H7 (cell line): Measurements from ENCODE around the gene NBEAL2. TPM values are rescaled to one million over a fixed set of nuclear protein-coding genes. Genes with fewer than 3 reads are reported as not detected.

Experiments used
- DNase-seq: peaks from one replicate; pipeline ENCODE4 v3.0.0; 2012
- H3K27me3 ChIP-seq: 2 replicates; pipeline ENCODE4 v1.6.0; 2011; ENCODE audit warnings: mild to moderate bottlenecking, low read length; ENCODE audit not compliant: control insufficient read depth, insufficient read depth
- H3K36me3 ChIP-seq: replicated peaks from 2 replicates; pipeline ENCODE4 v1.5.1; 2011; ENCODE audit warnings: low read length; ENCODE audit not compliant: control insufficient read depth, insufficient read depth
- H3K4me3 ChIP-seq: 2 replicates; pipeline ENCODE4 v1.5.1; 2011; ENCODE audit warnings: low read depth, mild to moderate bottlenecking, control low read depth, low read length, moderate library complexity; ENCODE audit not compliant: insufficient read depth
- total RNA-seq: library from RNA; depleted of rRNA; stranded (reverse); fragments of >200 nt; shearing (Covaris generic); gene quantifications from 2 replicates; pipeline ENCODE4 v1.2.3, GENCODE V29; 2014

Gene NBEAL2
- total RNA-seq, 1 experiment from 2014 or later = 51.6 TPM

DNA sequence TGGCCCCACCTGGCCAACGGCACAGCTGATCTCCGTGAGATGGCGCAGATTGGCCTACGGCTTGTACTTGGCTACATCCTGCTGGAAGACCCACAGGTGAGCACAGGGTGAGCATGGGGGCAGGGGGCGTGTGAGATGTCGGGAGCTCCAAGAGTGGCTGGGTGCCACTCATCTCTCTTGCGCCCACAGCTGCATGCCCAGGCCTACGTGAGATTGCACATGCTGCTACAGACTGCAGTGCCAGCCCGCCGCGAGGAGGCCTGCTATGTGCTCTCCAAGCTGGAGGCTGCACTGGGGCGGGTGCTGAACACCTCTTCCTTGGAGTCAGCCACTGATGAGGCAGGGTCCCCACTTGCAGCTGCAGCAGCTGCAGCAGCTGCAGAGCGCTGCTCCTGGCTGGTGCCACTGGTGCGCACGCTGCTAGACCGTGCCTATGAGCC lies 22.3 kb downstream of the NBEAL2 start:
- Histone ChIP-seq H3K4me3 (no peak overlapping the region), H3K27me3 (no peaks in the 10 kb centered on the region), H3K36me3 (peaks cover 35% of the 10 kb centered on the region)
- DNase-seq = peak; percentile 43

DNA sequence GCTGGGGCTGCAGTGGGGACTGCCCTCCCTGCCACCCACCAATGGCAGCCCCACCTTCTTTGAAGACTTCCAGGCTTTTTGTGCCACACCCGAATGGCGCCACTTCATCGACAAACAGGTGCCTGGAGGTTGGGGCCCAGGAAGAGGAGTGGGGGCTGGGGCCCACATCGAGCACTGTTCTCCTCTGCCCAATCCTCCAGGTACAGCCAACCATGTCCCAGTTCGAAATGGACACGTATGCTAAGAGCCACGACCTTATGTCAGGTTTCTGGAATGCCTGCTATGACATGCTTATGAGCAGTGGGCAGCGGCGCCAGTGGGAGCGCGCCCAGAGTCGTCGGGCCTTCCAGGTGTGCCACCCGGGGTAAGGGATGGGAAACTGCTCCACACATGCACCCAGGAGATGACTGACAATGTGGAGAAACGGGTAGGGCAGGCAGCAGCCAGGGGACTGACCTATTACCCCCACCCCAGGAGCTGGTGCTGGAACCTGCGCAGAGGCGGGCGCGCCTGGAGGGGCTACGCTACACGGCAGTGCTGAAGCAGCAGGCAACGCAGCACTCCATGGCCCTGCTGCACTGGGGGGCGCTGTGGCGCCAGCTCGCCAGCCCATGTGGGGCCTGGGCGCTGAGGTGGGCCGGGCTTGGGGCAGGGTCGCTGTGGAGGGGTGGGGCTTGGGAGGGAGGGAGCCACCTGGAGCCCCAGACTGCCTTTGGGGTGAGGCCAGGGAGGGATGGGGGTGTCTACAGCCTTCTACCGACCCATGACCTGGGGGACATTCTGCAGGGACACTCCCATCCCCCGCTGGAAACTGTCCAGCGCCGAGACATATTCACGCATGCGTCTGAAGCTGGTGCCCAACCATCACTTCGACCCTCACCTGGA lies 22.9 kb downstream of the NBEAL2 start:
- Histone ChIP-seq H3K4me3 (no peak overlapping the region), H3K27me3 (no peaks in the 10 kb centered on the region), H3K36me3 (peaks cover 35% of the 10 kb centered on the region)
- peak; percentile 98 for DNase-seq

DNA sequence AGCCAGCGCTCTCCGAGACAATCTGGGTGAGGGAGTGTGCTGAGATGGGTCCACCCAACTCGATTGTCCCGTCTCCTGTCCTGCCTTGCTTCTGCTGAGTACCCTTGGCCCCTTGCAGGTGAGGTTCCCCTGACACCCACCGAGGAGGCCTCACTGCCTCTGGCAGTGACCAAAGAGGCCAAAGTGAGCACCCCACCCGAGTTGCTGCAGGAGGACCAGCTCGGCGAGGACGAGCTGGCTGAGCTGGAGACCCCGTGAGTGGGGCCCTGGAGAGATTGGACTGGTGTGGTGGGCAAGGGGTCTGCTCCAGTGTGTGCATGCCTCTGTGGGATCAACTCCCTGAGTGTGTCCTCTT lies 23.6 kb downstream of the NBEAL2 start:
- H3K4me3 ChIP-seq = no peak overlapping the region
- DNase-seq = peak; percentile 49
- H3K36me3 ChIP-seq = peaks cover 35% of the 10 kb centered on the region

DNA sequence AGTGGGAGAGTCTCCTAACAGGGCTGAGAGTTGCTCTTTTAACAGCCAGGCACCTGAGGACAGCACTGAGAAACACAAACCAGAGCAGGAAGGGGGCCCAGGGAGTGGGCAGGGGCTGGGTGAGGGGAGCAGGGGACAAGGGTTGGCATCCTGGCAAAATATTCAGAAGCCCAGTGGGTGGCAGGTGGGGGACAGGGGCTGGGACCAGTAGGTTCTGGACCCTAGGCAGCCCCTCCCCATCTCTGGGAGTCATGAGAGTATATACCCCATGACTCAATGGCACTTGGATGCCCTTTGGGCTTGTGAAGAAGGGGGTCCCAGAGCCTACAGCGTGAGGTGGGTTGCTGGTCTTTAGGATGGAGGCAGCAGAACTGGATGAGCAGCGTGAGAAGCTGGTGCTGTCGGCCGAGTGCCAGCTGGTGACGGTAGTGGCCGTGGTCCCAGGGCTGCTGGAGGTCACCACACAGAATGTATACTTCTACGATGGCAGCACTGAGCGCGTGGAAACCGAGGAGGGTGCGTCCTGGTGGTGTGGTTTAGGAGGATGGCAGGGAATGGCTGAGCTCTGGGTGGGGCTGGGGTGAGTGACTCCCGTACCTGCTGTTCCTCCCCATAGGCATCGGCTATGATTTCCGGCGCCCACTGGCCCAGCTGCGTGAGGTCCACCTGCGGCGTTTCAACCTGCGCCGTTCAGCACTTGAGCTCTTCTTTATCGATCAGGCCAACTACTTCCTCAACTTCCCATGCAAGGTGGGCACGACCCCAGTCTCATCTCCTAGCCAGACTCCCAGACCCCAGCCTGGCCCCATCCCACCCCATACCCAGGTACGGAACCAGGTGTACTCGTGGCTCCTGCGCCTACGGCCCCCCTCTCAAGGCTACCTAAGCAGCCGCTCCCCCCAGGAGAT lies 24.2 kb downstream of the NBEAL2 start:
- Histone ChIP-seq H3K27me3 (no peaks in the 10 kb centered on the region), H3K4me3 (no peak overlapping the region), H3K36me3 (peaks cover 35% of the 10 kb centered on the region)
- DNase-seq = peak; percentile 41

More for the DNA sequence above, 23.6 kb downstream of the NBEAL2 start:
- no peaks in the 10 kb centered on the region for H3K27me3 ChIP-seq

DNA sequence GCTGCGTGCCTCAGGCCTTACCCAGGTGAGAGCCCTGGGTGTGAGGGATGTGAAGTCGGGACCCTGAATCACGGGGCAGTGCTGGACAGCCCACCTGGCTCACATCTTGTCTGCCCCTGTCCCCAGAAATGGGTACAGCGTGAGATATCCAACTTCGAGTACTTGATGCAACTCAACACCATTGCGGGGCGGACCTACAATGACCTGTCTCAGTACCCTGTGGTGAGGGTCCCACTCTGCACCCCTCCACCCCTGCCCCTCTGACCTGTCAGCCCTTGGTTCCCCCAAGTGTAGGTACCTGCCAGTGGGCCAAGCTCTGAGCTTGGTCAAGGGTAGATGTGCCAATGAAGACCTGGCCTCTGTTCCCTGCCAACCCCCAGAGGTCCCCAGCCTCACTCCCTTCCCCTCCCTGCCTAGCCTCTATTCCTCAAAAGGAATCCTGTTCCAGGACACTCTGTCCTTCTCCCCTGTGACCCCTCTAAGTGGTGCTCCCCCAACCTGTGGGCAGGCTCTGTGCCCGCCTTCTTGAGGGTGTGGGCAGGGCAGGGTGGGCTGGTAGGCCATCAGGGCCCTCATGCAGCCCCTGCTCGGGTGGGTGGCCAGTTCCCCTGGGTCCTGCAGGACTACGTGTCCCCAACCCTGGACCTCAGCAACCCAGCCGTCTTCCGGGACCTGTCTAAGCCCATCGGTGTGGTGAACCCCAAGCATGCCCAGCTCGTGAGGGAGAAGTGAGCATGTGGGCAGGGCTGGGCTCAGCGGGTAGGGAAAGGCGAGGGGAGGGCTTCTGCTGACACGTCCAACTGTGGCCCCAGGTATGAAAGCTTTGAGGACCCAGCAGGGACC lies 25.1 kb downstream of the NBEAL2 start:
- DNase-seq = peak; percentile 40
- no peak overlapping the region for H3K4me3 ChIP-seq
- peaks cover 33% of the 10 kb centered on the region for H3K36me3 ChIP-seq
- no peaks in the 10 kb centered on the region for H3K27me3 ChIP-seq

DNA sequence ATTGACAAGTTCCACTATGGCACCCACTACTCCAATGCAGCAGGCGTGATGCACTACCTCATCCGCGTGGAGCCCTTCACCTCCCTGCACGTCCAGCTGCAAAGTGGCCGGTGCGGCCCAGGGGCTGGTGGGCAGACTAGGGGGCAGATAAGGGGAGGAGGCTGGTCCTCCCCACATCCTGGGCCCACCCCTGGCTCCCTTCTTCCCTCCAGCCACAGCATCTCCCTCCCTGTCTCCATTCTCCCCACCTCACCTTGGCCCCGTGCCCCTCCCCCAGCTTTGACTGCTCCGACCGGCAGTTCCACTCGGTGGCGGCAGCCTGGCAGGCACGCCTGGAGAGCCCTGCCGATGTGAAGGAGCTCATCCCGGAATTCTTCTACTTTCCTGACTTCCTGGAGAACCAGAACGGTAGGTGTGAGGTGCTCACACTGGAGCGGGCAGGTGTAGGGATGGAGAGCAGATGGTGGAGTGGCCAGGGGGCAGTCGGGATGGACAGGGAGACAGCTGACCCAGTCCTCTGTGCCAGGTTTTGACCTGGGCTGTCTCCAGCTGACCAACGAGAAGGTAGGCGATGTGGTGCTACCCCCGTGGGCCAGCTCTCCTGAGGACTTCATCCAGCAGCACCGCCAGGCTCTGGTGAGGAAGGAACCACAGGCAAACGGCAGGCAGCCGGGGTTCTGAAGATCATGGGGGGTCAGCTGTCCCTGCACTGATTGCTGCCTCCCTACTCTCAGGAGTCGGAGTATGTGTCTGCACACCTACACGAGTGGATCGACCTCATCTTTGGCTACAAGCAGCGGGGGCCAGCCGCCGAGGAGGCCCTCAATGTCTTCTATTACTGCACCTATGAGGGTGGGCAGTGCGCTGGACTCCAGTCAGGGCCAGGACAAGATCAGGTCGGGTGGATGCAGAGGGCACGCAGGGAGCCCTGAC lies 26.0 kb downstream of the NBEAL2 start:
- H3K27me3 ChIP-seq = no peaks in the 10 kb centered on the region
- peaks cover 28% of the 10 kb centered on the region for H3K36me3 ChIP-seq
- H3K4me3 ChIP-seq = no peak overlapping the region
- DNase-seq = peak; percentile 63

DNA sequence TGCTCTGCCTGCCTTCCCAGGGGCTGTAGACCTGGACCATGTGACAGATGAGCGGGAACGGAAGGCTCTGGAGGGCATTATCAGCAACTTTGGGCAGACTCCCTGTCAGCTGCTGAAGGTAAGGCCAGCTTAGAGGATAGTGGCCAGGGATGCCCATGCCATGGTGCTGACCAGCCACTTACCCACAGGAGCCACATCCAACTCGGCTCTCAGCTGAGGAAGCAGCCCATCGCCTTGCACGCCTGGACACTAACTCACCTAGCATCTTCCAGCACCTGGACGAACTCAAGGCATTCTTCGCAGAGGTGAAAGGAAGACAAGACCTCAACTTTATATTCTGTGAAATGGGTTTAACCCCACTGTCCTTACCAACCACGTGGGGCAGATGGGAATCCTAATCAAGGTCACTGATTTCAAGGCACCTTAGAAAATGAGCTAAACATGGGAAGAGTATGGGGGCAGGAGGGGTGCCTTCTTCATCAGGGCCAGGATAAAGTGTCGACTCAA lies 26.7 kb downstream of the NBEAL2 start:
- no peak for DNase-seq
- H3K27me3 ChIP-seq = no peaks in the 10 kb centered on the region
- H3K36me3 ChIP-seq = peaks cover 23% of the 10 kb centered on the region
- H3K4me3 ChIP-seq = no peak overlapping the region

DNA sequence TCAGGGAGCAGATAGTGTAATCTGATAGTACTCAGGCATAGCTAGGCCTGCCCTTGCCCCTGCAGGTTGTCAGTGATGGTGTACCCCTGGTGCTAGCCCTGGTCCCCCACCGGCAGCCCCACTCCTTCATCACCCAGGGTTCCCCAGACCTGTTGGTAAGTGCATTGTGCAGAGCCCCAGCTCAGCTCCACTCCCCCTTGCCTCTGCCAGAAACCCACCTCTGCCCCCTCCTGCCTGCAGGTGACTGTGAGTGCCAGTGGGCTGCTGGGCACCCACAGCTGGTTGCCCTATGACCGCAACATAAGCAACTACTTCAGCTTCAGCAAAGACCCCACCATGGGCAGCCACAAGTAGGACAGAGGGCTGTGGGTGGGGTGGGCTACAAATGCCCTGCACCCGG lies 27.5 kb downstream of the NBEAL2 start:
- peak; percentile 38 for DNase-seq
- Histone ChIP-seq H3K27me3 (no peaks in the 10 kb centered on the region), H3K36me3 (peaks cover 17% of the 10 kb centered on the region), H3K4me3 (no peak overlapping the region)

DNA sequence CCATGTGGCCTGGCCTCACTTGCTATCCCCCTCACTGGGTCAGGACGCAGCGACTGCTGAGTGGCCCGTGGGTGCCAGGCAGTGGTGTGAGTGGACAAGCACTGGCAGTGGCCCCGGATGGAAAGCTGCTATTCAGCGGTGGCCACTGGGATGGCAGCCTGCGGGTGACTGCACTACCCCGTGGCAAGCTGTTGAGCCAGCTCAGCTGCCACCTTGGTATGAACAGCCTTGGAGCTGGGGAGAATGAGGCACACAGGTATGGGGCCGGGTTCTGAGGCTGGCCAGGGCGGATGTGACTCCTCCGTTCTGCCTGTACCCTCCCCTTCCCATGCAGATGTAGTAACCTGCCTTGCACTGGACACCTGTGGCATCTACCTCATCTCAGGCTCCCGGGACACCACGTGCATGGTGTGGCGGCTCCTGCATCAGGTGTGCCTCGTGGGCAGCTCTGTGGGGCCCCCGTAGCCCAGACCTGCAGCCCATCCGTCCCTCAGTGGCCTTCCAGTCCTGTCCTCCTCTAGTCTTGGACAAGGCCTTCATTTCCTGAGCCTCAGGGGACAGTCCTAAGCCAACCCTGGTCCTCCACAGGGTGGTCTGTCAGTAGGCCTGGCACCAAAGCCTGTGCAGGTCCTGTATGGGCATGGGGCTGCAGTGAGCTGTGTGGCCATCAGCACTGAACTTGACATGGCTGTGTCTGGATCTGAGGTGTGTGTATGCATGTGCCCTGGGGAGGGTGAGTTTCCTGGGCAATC lies 28.2 kb downstream of the NBEAL2 start:
- DNase-seq = no peak
- Histone ChIP-seq H3K4me3 (no peak overlapping the region), H3K36me3 (peaks cover 17% of the 10 kb centered on the region), H3K27me3 (no peaks in the 10 kb centered on the region)

DNA sequence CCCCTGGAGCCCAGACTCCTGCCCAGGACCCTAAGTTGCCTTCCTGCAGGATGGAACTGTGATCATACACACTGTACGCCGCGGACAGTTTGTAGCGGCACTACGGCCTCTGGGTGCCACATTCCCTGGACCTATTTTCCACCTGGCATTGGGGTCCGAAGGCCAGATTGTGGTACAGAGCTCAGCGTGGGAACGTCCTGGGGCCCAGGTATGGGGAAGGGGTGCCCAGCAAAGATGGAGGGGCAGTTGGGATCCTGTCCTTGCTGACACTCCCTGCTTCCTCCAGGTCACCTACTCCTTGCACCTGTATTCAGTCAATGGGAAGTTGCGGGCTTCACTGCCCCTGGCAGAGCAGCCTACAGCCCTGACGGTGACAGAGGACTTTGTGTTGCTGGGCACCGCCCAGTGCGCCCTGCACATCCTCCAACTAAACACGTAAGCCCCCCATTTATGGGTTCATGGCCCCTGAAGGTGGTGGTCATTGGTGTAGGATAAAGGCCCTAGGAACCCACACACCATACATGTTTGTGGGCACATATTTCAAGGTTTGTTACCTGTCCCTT lies 28.8 kb downstream of the NBEAL2 start:
- peak; percentile 42 for DNase-seq
- Histone ChIP-seq H3K36me3 (peaks cover 11% of the 10 kb centered on the region), H3K4me3 (no peak overlapping the region), H3K27me3 (no peaks in the 10 kb centered on the region)

DNA sequence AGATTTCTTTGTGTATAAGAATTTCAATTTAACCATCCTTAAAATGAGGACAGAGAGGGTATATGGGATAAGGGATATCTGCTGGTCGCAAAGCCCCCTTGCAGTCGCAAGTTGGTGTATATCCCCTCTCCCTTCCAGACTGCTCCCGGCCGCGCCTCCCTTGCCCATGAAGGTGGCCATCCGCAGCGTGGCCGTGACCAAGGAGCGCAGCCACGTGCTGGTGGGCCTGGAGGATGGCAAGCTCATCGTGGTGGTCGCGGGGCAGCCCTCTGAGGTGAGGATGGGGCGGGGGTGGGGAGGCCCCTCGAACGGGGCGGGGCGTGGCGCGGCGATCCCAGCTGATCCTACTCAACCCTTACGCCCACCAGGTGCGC lies 29.4 kb downstream of the NBEAL2 start:
- H3K36me3 ChIP-seq = peaks cover 10% of the 10 kb centered on the region
- DNase-seq = no peak
- no peaks in the 10 kb centered on the region for H3K27me3 ChIP-seq
- peak overlapping the region; percentile 31 for H3K4me3 ChIP-seq

DNA sequence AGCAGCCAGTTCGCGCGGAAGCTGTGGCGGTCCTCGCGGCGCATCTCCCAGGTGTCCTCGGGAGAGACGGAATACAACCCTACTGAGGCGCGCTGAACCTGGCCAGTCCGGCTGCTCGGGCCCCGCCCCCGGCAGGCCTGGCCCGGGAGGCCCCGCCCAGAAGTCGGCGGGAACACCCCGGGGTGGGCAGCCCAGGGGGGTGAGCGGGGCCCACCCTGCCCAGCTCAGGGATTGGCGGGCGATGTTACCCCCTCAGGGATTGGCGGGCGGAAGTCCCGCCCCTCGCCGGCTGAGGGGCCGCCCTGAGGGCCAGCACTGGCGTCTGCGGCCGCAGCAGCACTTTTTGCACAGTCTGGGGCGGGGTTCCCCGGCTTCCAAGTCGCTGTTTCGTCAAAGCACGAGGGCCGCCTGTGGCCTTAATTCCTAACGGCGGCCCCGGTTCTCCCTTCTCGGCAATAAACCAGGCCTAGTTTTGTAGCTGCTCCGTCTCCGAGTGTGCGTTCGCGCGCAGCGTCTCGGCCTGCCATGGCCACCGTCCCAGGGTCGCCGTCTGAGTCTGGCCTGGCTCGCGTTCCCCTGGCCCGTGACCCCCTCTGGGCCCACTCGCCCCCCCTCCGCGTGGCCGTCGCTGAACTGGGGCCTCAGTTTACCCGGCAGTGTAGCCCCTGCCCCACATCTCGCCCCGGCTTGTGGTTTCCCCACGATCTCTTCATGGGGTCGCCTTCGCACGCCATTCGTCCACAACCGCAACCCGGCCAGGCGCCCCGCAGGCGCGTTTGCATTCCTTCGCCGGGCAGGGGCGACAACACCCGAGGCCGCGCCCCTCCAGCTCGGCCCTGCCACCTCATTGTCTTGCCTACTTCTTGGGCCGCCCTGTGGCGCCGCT lies 30.0 kb downstream of the NBEAL2 start:
- H3K36me3 ChIP-seq = peaks cover 7% of the 10 kb centered on the region
- peak overlapping the region; percentile 51 for H3K4me3 ChIP-seq
- no peaks in the 10 kb centered on the region for H3K27me3 ChIP-seq
- peak; percentile 98 for DNase-seq
